Colon (tissue), 2 donors: Measurements from ENCODE around the gene CD40.
"Not testable (repeated sequence)": the region's sequence is repeated elsewhere in the genome, so short reads cannot be mapped to it uniquely, and the experiment has no call there.

ENCODE experiments used
- FAIRE-seq: peaks from 2 replicates; lab custom pipeline; 2012; peaks lifted over from hg19 to GRCh38; lab: Jason Lieb, UNC
- donor health status: control.
- donor health status: control.

Gene CD40

GRCh38 chr20:46099491-46100287 is 18.4 kb upstream of the CD40 start:
- FAIRE-seq = no peak

GRCh38 chr20:46100444-46100843 is 17.7 kb upstream of the CD40 start:
- not testable (repeated sequence) for FAIRE-seq

- FAIRE-seq = no peak
Measured at GRCh38 chr20:46100988-46101387, 17.1 kb upstream of the CD40 start.

GRCh38 chr20:46101957-46102356 is 16.2 kb upstream of the CD40 start:
- no peak for FAIRE-seq

- FAIRE-seq = no peak
Measured at GRCh38 chr20:46102940-46103339, 15.2 kb upstream of the CD40 start.

- FAIRE-seq = no peak
Measured at GRCh38 chr20:46104262-46104661, 13.9 kb upstream of the CD40 start.

- FAIRE-seq = no peak
Measured at GRCh38 chr20:46107061-46107460, 11.1 kb upstream of the CD40 start.

- no peak for FAIRE-seq
Measured at GRCh38 chr20:46108435-46108841, 9.7 kb upstream of the CD40 start.

- no peak for FAIRE-seq
Measured at GRCh38 chr20:46108976-46109375, 9.1 kb upstream of the CD40 start.

- no peak for FAIRE-seq
Measured at GRCh38 chr20:46111028-46111835, 6.9 kb upstream of the CD40 start.

- no peak for FAIRE-seq
Measured at GRCh38 chr20:46111836-46112212, 6.3 kb upstream of the CD40 start.

- FAIRE-seq = no peak
Measured at GRCh38 chr20:46112430-46113112, 5.5 kb upstream of the CD40 start.

GRCh38 chr20:46113113-46113470 is 5.0 kb upstream of the CD40 start:
- FAIRE-seq = no peak

- no peak for FAIRE-seq
Measured at GRCh38 chr20:46114449-46114848, 3.7 kb upstream of the CD40 start.

- FAIRE-seq = no peak
Measured at GRCh38 chr20:46118481-46119020, 437 bp downstream of the CD40 start.

- no peak for FAIRE-seq
Measured at GRCh38 chr20:46119028-46119546, 973 bp downstream of the CD40 start.

GRCh38 chr20:46119547-46119946 is 1.4 kb downstream of the CD40 start:
- no peak for FAIRE-seq

- FAIRE-seq = no peak
Measured at GRCh38 chr20:46120136-46120535, 2.0 kb downstream of the CD40 start.

GRCh38 chr20:46121184-46121930 is 3.2 kb downstream of the CD40 start:
- FAIRE-seq = no peak

GRCh38 chr20:46122071-46122470 is 4.0 kb downstream of the CD40 start:
- FAIRE-seq = no peak
